ENCODE results near the gene NLGN1. TPM values are rescaled to one million over a fixed set of nuclear protein-coding genes. Genes with fewer than 3 reads are reported as not detected.

The NLGN1 gene
- total and polyA plus RNA-seq, 2 of the 8 experiments (the other 6 are each of a cell fraction or from before 2014, with no cell fraction given): 7.8 to 14.8 TPM

- no peaks in the 10 kb centered on the region for H3K79me2 ChIP-seq (ENCODE audit: control insufficient read depth in 1 of 2, insufficient read depth in 2 of 2, low read length in 2 of 2)
- H3K23me2 ChIP-seq (ENCODE audit: low read depth, low read length): no peaks in the 10 kb centered on the region
- H3K4me3 ChIP-seq (ENCODE audit: extremely low read depth in 1 of 4, insufficient read depth in 2 of 4, low read depth in 3 of 4, low read length in 4 of 4): no peak overlapping the region
- FAIRE-seq (no peak), DNase-seq (ENCODE audit: low read depth in 1 of 2, low spot score in 2 of 2) (no peak)
- H3K9ac ChIP-seq (replicated peaks in 1 of 4; ENCODE audit: extremely low read depth in 1 of 4, low read depth in 3 of 4, low read length in 3 of 4): no peak overlapping the region
- H3K9me3 ChIP-seq (ENCODE audit: insufficient read depth in 2 of 2, low read depth in 1 of 2, low read length in 1 of 2): no peaks in the 10 kb centered on the region
- H2BK120ac ChIP-seq (replicated peaks; ENCODE audit: low read depth, low read length): no peak overlapping the region
- no peak overlapping the region for H2BK5ac ChIP-seq (ENCODE audit: low read depth, low read length)
- no peak overlapping the region for H3K14ac ChIP-seq (ENCODE audit: insufficient read length)
- no peak overlapping the region for H4K8ac ChIP-seq (ENCODE audit: extremely low read depth, insufficient read depth, low read length)
- H4K91ac ChIP-seq (replicated peaks; ENCODE audit: insufficient read length, low read length): no peak overlapping the region
- peaks cover 0 to 3% (median 0%) of the 10 kb centered on the region in 4 experiments; a peak in 2 of 7 replicates for H3K4me1 ChIP-seq (replicated peaks in 1 of 4; ENCODE audit: control insufficient read depth in 3 of 4, insufficient read depth in 4 of 4, low read length in 3 of 4)
- no peak overlapping the region for H2AK5ac ChIP-seq (ENCODE audit: low read depth, low read length)
- no peak overlapping the region for H2BK12ac ChIP-seq (ENCODE audit: low read depth, low read length)
- H3K27ac ChIP-seq (ENCODE audit: low read depth, low read length): no peak overlapping the region
- no peak overlapping the region for H3K23ac ChIP-seq (ENCODE audit: insufficient read length)
- no peaks in the 10 kb centered on the region for H4K20me1 ChIP-seq (replicated peaks in 1 of 2; ENCODE audit: control insufficient read depth in 1 of 2, insufficient read depth in 2 of 2, low read length in 2 of 2)
- no peak overlapping the region for H3K4me2 ChIP-seq (ENCODE audit: insufficient read depth in 1 of 2, low read depth in 2 of 2, low read length in 2 of 2)
- no peak overlapping the region for H3K4ac ChIP-seq (replicated peaks; ENCODE audit: insufficient read length, low read depth, low read length)
- ChIA-PET POLR2A (ENCODE audit: partially characterized antibody) (no interaction called here), CTCF (ENCODE audit: partially characterized antibody) (interaction anchor here (0.9 to 1.6 kb wide), 2 partner anchors 9 to 18 kb away, joined by 3 to 4 read pairs; no protein-coding TSS in a partner anchor)
- no peak overlapping the region for H2BK15ac ChIP-seq (ENCODE audit: low read length)
- H2BK20ac ChIP-seq (ENCODE audit: low read length): no peak overlapping the region
- H3K56ac ChIP-seq (replicated peaks; ENCODE audit: insufficient read length, low read depth, low read length): no peak overlapping the region
- 89% methylated on average over 1 of the region's 1 CpG; no CpG with 5 or more reads in 1 of the 2 experiments for WGBS, 2 experiments (ENCODE audit: extremely low coverage in 1 of 2, insufficient coverage in 1 of 2, insufficient read length in 1 of 2, insufficient replicate concordance in 2 of 2, low coverage in 1 of 2, low lambda C conversion rate in 2 of 2, missing lambda C conversion rate in 1 of 2)
- H2AFZ ChIP-seq (ENCODE audit: low read length): no peak overlapping the region
- TF ChIP-seq EZH2 (IDR thresholded peaks at IDR 0.05; ENCODE audit: low read depth, low read length, severe bottlenecking) (no peak), ASH2L (IDR thresholded peaks at IDR 0.05; ENCODE audit: low read length) (no peak), POLR2A (IDR thresholded peaks at IDR 0.05; ENCODE audit: control extremely low read depth in 1 of 2, low read depth in 2 of 2, low read length in 2 of 2) (no peak), KDM4A (IDR thresholded peaks at IDR 0.05; ENCODE audit: low read depth, low read length, severe bottlenecking) (no peak), POU5F1 (IDR thresholded peaks at IDR 0.05; ENCODE audit: low read depth, low read length) (no peak), GTF2F1 (IDR thresholded peaks at IDR 0.05; ENCODE audit: borderline replicate concordance, low read depth, low read length) (no peak), JUN (IDR thresholded peaks at IDR 0.05; ENCODE audit: low read depth, low read length) (no peak), EGR1 (IDR thresholded peaks at IDR 0.05; ENCODE audit: borderline replicate concordance, low read depth, low read length) (no peak), ZNF274 (IDR thresholded peaks at IDR 0.05; ENCODE audit: borderline replicate concordance, extremely low read depth, low read length) (no peak), BCL11A (IDR thresholded peaks at IDR 0.05; ENCODE audit: low read depth in 2 of 2, low read length in 2 of 2) (no peak), RFX5 (IDR thresholded peaks at IDR 0.05; ENCODE audit: borderline replicate concordance, low read depth, low read length) (no peak), RBBP5 (IDR thresholded peaks at IDR 0.05; ENCODE audit: borderline replicate concordance, low read depth, low read length) (no peak)
- TF ChIP-seq, protein P1, sequence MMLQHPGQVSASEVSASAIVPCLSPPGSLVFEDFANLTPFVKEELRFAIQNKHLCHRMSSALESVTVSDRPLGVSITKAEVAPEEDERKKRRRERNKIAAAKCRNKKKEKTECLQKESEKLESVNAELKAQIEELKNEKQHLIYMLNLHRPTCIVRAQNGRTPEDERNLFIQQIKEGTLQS (IDR thresholded peaks at IDR 0.05; ENCODE audit: insufficient read depth, low read depth, low read length): no peak
- H3K27me3 ChIP-seq (replicated peaks in 1 of 4; ENCODE audit: control insufficient read depth in 3 of 4, extremely low read depth in 1 of 4, insufficient read depth in 3 of 4, low read length in 3 of 4): no peaks in the 10 kb centered on the region
- H3K79me1 ChIP-seq (ENCODE audit: low read depth, low read length): no peaks in the 10 kb centered on the region
- no peaks in the 10 kb centered on the region for H3K36me3 ChIP-seq (ENCODE audit: control insufficient read depth in 2 of 4, insufficient read depth in 4 of 4, low read length in 3 of 4)
- H3K18ac ChIP-seq (ENCODE audit: extremely low read depth, low read length): no peak overlapping the region
- H4K5ac ChIP-seq (ENCODE audit: insufficient read length, low read depth, low read length): no peak overlapping the region
Observed at GRCh38 chr3:173742491-173742890, 344.9 kb downstream of the NLGN1 start.
